ENCODE data around the gene TNFRSF13B. TPM values are rescaled to one million over a fixed set of nuclear protein-coding genes. Genes with fewer than 3 reads are reported as not detected.
A peak's percentile ranks its signal among the peaks of the same experiment; 100 is the strongest.

TNFRSF13B gene
- total and polyA plus RNA-seq, 2 donors (not counting 1 experiment from before 2014, with no cell fraction given), result not detected

DNA sequence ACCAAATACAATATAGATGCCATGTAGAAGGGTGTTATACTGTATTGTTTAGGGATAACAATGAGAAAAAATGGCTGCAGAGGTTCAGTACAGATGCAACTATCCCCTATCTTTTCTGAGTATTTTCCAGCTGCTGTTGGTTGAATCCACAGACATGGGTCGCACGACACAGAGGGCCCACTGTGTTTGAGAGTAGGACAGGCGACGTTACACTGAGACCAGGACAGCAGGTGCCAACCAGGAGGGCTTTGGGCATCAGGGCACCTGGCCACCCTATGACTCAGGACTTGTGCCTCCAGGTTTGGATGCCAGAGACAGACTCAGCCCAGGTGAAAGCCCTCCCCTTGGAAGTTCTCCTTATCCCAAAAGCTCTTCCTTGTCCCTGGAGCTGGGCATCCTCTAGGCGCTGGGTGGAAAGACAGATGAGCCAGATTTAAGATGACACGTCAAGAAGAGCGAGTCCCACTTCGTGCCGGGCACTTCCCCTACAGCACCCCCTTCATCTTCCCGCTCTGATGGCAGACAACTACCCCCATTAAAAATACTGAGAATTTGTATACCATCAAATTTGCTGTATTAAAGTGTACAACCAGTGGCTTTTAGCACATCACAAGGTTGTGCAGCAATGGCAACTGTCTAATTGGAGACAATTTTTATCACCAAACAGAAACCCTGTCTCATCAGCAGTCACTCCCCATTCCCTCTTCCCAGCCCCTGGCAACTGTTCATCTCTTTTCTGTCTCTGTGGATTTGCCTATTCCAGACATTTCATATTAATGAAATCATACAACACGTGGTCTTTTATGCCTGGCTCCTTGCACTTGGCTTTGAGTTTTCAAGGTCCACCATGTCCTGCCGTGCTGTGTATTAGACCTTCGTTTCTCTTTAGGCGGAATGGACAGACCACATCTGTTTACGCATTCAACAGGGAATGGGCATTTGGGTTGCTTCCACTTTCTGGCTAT, 30.6 kb downstream of the TNFRSF13B start:
- H4K20me1 ChIP-seq (ENCODE audit: control insufficient read depth, extremely low read depth, insufficient read depth, low read length), result no peaks in the 10 kb centered on the region
- H3K4me2 ChIP-seq (ENCODE audit: extremely low read depth, insufficient read depth, low read length), result no peak overlapping the region
- TF ChIP-seq EZH2 (IDR thresholded peaks at IDR 0.05; ENCODE audit: low read length, missing control alignments), result no peak
- TF ChIP-seq, protein P1, sequence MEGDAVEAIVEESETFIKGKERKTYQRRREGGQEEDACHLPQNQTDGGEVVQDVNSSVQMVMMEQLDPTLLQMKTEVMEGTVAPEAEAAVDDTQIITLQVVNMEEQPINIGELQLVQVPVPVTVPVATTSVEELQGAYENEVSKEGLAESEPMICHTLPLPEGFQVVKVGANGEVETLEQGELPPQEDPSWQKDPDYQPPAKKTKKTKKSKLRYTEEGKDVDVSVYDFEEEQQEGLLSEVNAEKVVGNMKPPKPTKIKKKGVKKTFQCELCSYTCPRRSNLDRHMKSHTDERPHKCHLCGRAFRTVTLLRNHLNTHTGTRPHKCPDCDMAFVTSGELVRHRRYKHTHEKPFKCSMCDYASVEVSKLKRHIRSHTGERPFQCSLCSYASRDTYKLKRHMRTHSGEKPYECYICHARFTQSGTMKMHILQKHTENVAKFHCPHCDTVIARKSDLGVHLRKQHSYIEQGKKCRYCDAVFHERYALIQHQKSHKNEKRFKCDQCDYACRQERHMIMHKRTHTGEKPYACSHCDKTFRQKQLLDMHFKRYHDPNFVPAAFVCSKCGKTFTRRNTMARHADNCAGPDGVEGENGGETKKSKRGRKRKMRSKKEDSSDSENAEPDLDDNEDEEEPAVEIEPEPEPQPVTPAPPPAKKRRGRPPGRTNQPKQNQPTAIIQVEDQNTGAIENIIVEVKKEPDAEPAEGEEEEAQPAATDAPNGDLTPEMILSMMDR (conservative IDR thresholded peaks at IDR 0.05 in 1 of 2, IDR thresholded peaks at IDR 0.05 in 1 of 2; ENCODE audit: low read depth in 1 of 2, low read length in 2 of 2), result no peak
- DNase-seq (ENCODE audit: low read depth in 2 of 2), result peak in 1 of 2 donors; percentile 46
- H3K79me2 ChIP-seq (ENCODE audit: control insufficient read depth, insufficient read depth, low read length), result no peaks in the 10 kb centered on the region
- H3K4me3 ChIP-seq (replicated peaks in 1 of 4; ENCODE audit: control extremely low read depth in 1 of 4, insufficient read depth in 1 of 4, low read depth in 3 of 4, low read length in 4 of 4), result no peak overlapping the region
- H3K4me1 ChIP-seq (ENCODE audit: control insufficient read depth, extremely low read depth, insufficient read depth, low read length), result no peaks in the 10 kb centered on the region
- H3K9ac ChIP-seq (ENCODE audit: insufficient read depth, low read length), result no peak overlapping the region
- no peaks in the 10 kb centered on the region for H3K9me3 ChIP-seq (ENCODE audit: control insufficient read depth, insufficient read depth, low read depth, low read length)
- H3K27me3 ChIP-seq (ENCODE audit: control insufficient read depth, insufficient read depth, low read length), result peaks cover 6% of the 10 kb centered on the region
- no peak overlapping the region for H3K27ac ChIP-seq (ENCODE audit: insufficient read depth, low read length)
- no peak overlapping the region for H2AFZ ChIP-seq (ENCODE audit: low read length)
- no peaks in the 10 kb centered on the region for H3K36me3 ChIP-seq (ENCODE audit: control insufficient read depth, insufficient read depth, low read length)

DNA sequence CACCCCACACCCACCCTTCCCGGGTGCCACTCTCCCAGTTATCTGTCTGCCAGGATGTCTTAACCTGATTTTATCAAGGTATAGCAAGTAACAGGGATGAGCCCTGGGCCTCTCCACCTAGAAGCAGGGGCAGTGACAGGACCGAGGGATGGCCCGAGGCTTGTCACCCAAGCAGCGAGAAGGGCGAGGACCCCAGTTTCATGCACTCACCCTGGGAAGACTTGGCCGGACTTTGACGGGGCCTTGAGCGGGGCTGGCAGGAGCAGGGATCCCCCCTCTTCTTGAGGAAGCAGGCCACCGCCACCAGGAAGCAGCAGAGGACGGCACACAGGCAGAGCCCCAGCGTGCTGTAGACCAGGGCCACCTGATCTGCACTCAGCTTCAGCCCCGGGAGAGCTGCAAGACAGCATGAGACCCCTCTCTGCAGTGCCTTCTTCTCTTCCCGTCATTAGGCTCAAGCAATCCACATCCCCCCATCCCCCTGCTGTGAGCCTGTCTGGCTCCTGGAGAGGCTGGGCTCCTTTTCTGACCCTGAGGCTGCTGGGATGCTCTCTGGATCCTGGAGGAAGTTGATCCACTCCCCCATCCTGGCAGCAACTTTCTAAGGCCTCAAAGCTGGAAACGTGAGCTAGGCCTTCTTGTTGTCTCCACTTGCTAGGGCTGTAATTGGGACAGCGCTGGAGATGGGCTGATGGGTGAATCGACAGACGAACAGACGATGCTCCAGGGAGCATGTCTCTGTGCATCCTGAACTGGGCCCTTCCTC, 31.6 kb downstream of the TNFRSF13B start:
- H4K20me1 ChIP-seq (ENCODE audit: control insufficient read depth, extremely low read depth, insufficient read depth, low read length), result no peaks in the 10 kb centered on the region
- no peaks in the 10 kb centered on the region for H3K36me3 ChIP-seq (ENCODE audit: control insufficient read depth, insufficient read depth, low read length)
- H2AFZ ChIP-seq (ENCODE audit: low read length), result no peak overlapping the region
- H3K79me2 ChIP-seq (ENCODE audit: control insufficient read depth, insufficient read depth, low read length), result no peaks in the 10 kb centered on the region
- no peak for DNase-seq (ENCODE audit: low read depth in 2 of 2)
- no peak overlapping the region for H3K4me2 ChIP-seq (ENCODE audit: extremely low read depth, insufficient read depth, low read length)
- no peak overlapping the region for H3K4me3 ChIP-seq (replicated peaks in 1 of 4; ENCODE audit: control extremely low read depth in 1 of 4, insufficient read depth in 1 of 4, low read depth in 3 of 4, low read length in 4 of 4)
- peaks cover 6% of the 10 kb centered on the region for H3K27me3 ChIP-seq (ENCODE audit: control insufficient read depth, insufficient read depth, low read length)
- TF ChIP-seq, protein P1 (conservative IDR thresholded peaks at IDR 0.05 in 1 of 2, IDR thresholded peaks at IDR 0.05 in 1 of 2; ENCODE audit: low read depth in 1 of 2, low read length in 2 of 2), result no peak
- TF ChIP-seq EZH2 (IDR thresholded peaks at IDR 0.05; ENCODE audit: low read length, missing control alignments), result no peak
- no peak overlapping the region for H3K9ac ChIP-seq (ENCODE audit: insufficient read depth, low read length)
- H3K9me3 ChIP-seq (ENCODE audit: control insufficient read depth, insufficient read depth, low read depth, low read length), result no peaks in the 10 kb centered on the region
- H3K4me1 ChIP-seq (ENCODE audit: control insufficient read depth, extremely low read depth, insufficient read depth, low read length), result no peaks in the 10 kb centered on the region
- no peak overlapping the region for H3K27ac ChIP-seq (ENCODE audit: insufficient read depth, low read length)

DNA sequence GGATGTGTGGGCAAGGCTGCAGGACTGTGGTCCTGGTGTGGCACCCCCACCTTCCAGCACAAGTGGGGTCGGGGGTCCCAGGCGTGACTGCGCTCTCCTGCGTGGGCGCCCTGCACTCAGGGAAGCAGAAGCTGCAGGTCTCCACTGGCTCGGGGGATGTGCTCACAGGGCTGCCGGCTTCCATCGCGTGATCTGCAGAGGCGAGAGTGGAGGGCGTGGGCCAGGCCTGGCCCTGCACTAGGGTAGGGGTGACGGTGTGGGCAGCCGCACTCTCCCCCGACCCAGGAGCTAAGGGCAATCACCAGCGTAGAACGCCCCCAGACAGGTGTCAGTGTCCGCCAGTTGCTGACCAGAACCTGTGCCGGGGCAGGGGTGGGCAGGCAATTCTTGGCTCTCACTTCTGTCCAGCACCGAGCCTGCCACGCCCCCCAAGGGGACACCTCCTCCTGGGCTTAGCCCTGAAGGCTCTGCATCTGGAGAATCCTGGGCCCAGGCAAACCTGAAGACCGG, 32.3 kb downstream of the TNFRSF13B start:
- H3K4me1 ChIP-seq (ENCODE audit: control insufficient read depth, extremely low read depth, insufficient read depth, low read length), result no peaks in the 10 kb centered on the region
- H3K4me3 ChIP-seq (replicated peaks in 1 of 4; ENCODE audit: control extremely low read depth in 1 of 4, insufficient read depth in 1 of 4, low read depth in 3 of 4, low read length in 4 of 4), result no peak overlapping the region
- peaks cover 6% of the 10 kb centered on the region for H3K27me3 ChIP-seq (ENCODE audit: control insufficient read depth, insufficient read depth, low read length)
- H3K9ac ChIP-seq (ENCODE audit: insufficient read depth, low read length), result no peak overlapping the region
- no peak overlapping the region for H3K27ac ChIP-seq (ENCODE audit: insufficient read depth, low read length)
- no peak overlapping the region for H3K4me2 ChIP-seq (ENCODE audit: extremely low read depth, insufficient read depth, low read length)
- TF ChIP-seq EZH2 (IDR thresholded peaks at IDR 0.05; ENCODE audit: low read length, missing control alignments), result no peak
- TF ChIP-seq, protein P1 (conservative IDR thresholded peaks at IDR 0.05 in 1 of 2, IDR thresholded peaks at IDR 0.05 in 1 of 2; ENCODE audit: low read depth in 1 of 2, low read length in 2 of 2), result no peak
- H2AFZ ChIP-seq (ENCODE audit: low read length), result no peak overlapping the region
- no peaks in the 10 kb centered on the region for H3K36me3 ChIP-seq (ENCODE audit: control insufficient read depth, insufficient read depth, low read length)
- no peaks in the 10 kb centered on the region for H3K79me2 ChIP-seq (ENCODE audit: control insufficient read depth, insufficient read depth, low read length)
- DNase-seq (ENCODE audit: low read depth in 2 of 2), result no peak
- H3K9me3 ChIP-seq (ENCODE audit: control insufficient read depth, insufficient read depth, low read depth, low read length), result no peaks in the 10 kb centered on the region
- no peaks in the 10 kb centered on the region for H4K20me1 ChIP-seq (ENCODE audit: control insufficient read depth, extremely low read depth, insufficient read depth, low read length)
